GM06990 (cell line): ENCODE results near the gene UQCRC2.
A peak's percentile ranks its signal among the peaks of the same experiment; 100 is the strongest.

ENCODE experiments used
- DNase-seq: peaks from one replicate; pipeline ENCODE4 v3.0.0-alpha.2; 2011; ENCODE audit not compliant: insufficient read length; ENCODE audit errors: extremely low read depth
- H3K27me3 ChIP-seq: replicated peaks from 2 replicates; pipeline ENCODE4 v1.6.0; 2011; ENCODE audit warnings: low read length; ENCODE audit not compliant: control insufficient read depth, insufficient read depth
- H3K36me3 ChIP-seq: 2 replicates; pipeline ENCODE4 v1.5.1; 2011; ENCODE audit warnings: low read length; ENCODE audit not compliant: control insufficient read depth, insufficient read depth
- H3K4me3 ChIP-seq: replicated peaks from 2 replicates; pipeline ENCODE4 v1.5.1; 2011; ENCODE audit warnings: low read depth, mild to moderate bottlenecking, control low read depth, low read length
- TF ChIP-seq, protein P1 (sequence below): IDR thresholded peaks from 2 replicates; pipeline ENCODE4 v1.5.1; 2011; ENCODE audit warnings: low read length, control low read depth, mild to moderate bottlenecking, inconsistent platforms; ENCODE audit not compliant: insufficient read depth, poor library complexity, severe bottlenecking

Gene UQCRC2

GRCh38 chr16:21957714-21958346 is 4.7 kb downstream of the UQCRC2 start:
- DNase-seq = no peak
- Histone ChIP-seq H3K27me3 (no peaks in the 10 kb centered on the region), H3K4me3 (no peak overlapping the region), H3K36me3 (peaks cover 13% of the 10 kb centered on the region)
- TF ChIP-seq, protein P1, sequence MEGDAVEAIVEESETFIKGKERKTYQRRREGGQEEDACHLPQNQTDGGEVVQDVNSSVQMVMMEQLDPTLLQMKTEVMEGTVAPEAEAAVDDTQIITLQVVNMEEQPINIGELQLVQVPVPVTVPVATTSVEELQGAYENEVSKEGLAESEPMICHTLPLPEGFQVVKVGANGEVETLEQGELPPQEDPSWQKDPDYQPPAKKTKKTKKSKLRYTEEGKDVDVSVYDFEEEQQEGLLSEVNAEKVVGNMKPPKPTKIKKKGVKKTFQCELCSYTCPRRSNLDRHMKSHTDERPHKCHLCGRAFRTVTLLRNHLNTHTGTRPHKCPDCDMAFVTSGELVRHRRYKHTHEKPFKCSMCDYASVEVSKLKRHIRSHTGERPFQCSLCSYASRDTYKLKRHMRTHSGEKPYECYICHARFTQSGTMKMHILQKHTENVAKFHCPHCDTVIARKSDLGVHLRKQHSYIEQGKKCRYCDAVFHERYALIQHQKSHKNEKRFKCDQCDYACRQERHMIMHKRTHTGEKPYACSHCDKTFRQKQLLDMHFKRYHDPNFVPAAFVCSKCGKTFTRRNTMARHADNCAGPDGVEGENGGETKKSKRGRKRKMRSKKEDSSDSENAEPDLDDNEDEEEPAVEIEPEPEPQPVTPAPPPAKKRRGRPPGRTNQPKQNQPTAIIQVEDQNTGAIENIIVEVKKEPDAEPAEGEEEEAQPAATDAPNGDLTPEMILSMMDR = no peak

DNA sequence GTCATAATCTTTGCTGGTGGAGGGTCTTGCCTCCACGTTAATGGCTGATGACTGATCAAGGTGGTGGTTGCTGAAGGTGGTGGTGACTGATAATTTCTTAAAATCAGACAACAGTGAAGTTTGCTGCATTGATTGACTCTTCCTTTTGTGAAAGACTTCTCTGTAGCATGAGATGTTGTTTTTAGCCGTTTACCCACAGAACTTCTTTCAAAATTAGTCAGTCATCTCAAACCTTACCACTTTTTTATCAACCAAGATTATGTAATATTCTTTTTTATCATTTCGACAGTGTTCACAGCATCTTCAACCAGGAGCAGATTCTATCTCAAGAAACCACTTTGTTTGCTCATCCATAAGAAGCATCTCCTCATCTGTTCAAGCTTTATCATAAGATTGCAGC is 5.9 kb downstream of the UQCRC2 start:
- Histone ChIP-seq H3K27me3 (no peaks in the 10 kb centered on the region), H3K4me3 (no peak overlapping the region), H3K36me3 (peaks cover 15% of the 10 kb centered on the region)
- peak; percentile 34 for DNase-seq
- TF ChIP-seq, protein P1 = no peak

DNA sequence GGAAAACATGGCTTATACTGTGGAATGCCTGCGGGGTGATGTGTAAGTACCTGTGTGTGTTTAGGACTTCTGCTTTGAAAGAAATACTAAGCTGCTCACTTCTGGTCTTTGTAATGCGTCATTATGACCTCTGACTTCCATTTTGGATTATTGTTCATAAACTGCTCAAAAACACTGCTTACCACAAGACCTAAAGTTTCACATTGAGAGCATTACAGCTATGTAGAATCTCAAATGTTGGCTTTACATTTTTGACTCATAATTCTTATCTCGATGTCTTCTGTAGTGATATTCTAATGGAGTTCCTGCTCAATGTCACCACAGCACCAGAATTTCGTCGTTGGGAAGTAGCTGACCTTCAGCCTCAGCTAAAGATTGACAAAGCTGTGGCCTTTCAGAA is 9.3 kb downstream of the UQCRC2 start:
- Histone ChIP-seq H3K4me3 (no peak overlapping the region), H3K36me3 (peaks cover 21% of the 10 kb centered on the region), H3K27me3 (no peaks in the 10 kb centered on the region)
- TF ChIP-seq, protein P1 = no peak
- no peak for DNase-seq

DNA sequence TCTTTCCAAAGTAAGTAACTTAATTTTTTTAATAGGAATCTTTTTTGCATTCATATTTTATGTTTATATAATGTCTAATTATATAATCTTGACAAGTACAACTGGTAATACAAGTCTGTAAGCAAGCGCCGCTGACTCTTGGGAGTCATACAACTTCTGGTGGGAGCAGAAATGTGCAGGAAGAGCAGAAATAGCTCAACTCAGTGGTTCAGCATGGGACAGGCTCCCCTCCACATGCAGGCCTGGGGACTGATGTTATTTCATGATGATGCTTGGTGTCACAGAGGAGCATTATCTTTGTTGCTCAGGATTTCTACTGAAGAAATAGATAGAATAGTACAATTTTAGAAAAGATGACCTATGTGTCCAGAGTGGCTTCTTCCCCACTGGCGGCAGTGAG is 10.7 kb downstream of the UQCRC2 start:
- peaks cover 22% of the 10 kb centered on the region for H3K36me3 ChIP-seq

GRCh38 chr16:21964353-21964752 is 11.2 kb downstream of the UQCRC2 start:
- H3K36me3 ChIP-seq = peaks cover 22% of the 10 kb centered on the region

More for the DNA sequence above, 10.7 kb downstream of the UQCRC2 start:
- TF ChIP-seq, protein P1 = no peak
- DNase-seq = no peak
- Histone ChIP-seq H3K4me3 (no peak overlapping the region), H3K27me3 (no peaks in the 10 kb centered on the region)

More at GRCh38 chr16:21964353-21964752, 11.2 kb downstream of the UQCRC2 start:
- no peak overlapping the region for H3K4me3 ChIP-seq
- TF ChIP-seq, protein P1 = no peak
- no peaks in the 10 kb centered on the region for H3K27me3 ChIP-seq
- no peak for DNase-seq
